ENCODE data around the gene LGR4. TPM values are rescaled to one million over a fixed set of nuclear protein-coding genes. Genes with fewer than 3 reads are reported as not detected.

The LGR4 gene
- total RNA-seq, 1 donor from 2014 or later = 13.0 TPM

DNA sequence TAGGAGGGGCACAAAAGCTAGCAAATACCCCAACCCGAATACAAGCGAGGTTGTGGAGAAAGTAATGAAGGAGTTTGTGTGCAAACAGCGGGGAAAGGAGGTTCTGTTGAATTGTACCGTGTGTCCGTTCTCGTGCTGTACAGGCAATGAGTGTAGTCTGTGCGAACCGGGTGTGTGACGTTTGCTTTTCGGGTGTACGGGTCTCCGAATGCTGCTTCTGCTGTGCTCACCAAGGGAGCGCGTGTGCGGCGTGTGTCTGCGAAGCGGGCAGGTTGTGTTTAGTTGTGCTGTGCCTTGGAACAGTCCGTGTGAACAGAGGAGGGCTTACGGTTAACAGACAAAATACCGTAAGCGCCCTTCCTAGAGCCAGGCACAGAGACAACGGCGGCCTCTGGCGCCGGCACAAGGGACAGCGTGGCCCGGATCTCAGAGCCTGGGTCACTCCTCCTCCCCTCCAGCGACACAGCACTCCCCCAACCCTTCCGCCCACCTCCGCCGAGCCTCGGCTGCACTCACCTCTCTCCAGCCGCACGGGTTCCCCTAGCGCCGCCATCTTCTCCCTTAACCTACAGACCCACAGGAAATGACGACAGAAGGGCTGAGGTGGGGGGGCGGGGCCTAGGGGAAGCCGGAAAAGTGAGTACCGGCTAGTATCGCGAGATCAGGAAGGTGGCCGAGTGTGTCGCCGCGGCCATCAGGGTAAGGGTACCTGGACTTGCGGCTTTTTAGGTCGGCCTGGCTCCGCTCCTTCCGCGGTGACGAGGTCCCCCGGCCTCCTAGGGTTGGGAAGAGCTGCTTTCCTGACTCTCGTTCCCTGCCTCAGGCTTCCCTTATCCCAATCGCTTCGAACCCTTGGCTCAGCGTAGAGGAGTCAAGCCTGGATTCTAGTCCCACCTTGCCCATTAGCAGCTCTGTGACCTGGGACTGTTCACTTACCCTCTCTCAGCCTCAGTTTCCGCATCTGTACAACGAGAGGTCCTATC lies 33.9 kb upstream of the LGR4 start, which contains the start of gene LIN7C:
Gene LIN7C (minus strand): TSS at position 570 of the 983 bp plus-strand sequence. CDS start 17 bp downstream, at position 553.
- DNase-seq = peak; percentile 96
- intact Hi-C loops (cut with micrococcal nuclease) = no loop called here
- no peaks in the 10 kb centered on the region for H3K9me3 ChIP-seq (replicated peaks)
- peaks cover 8% of the 10 kb centered on the region for H3K36me3 ChIP-seq
- TF ChIP-seq, protein P1, sequence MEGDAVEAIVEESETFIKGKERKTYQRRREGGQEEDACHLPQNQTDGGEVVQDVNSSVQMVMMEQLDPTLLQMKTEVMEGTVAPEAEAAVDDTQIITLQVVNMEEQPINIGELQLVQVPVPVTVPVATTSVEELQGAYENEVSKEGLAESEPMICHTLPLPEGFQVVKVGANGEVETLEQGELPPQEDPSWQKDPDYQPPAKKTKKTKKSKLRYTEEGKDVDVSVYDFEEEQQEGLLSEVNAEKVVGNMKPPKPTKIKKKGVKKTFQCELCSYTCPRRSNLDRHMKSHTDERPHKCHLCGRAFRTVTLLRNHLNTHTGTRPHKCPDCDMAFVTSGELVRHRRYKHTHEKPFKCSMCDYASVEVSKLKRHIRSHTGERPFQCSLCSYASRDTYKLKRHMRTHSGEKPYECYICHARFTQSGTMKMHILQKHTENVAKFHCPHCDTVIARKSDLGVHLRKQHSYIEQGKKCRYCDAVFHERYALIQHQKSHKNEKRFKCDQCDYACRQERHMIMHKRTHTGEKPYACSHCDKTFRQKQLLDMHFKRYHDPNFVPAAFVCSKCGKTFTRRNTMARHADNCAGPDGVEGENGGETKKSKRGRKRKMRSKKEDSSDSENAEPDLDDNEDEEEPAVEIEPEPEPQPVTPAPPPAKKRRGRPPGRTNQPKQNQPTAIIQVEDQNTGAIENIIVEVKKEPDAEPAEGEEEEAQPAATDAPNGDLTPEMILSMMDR (IDR thresholded peaks at IDR 0.05; ENCODE audit: borderline replicate concordance) = peak; percentile 22
- peaks cover 80% of the 10 kb centered on the region for H3K4me1 ChIP-seq
- H3K27ac ChIP-seq (replicated peaks) = peak within 1 kb of the TSS; percentile 94
- H3K27me3 ChIP-seq (ENCODE audit: low read depth) = no peaks in the 10 kb centered on the region
- peak within 1 kb of the TSS; percentile 92 for H3K4me3 ChIP-seq

- no peak for DNase-seq
Observed at GRCh38 chr11:27505781-27506180, 33.2 kb upstream of the LGR4 start.

GRCh38 chr11:27504205-27504604 lies 31.6 kb upstream of the LGR4 start:
- TF ChIP-seq, protein P1 (IDR thresholded peaks at IDR 0.05; ENCODE audit: borderline replicate concordance) = no peak
- DNase-seq = no peak
- no peak overlapping the region for H3K27ac ChIP-seq (replicated peaks)
- no peaks in the 10 kb centered on the region for H3K27me3 ChIP-seq (ENCODE audit: low read depth)
- H3K4me1 ChIP-seq = peaks cover 71% of the 10 kb centered on the region
- peaks cover 31% of the 10 kb centered on the region for H3K36me3 ChIP-seq
- H3K4me3 ChIP-seq = no peak overlapping the region
- intact Hi-C loops (cut with micrococcal nuclease) = no loop called here
- no peaks in the 10 kb centered on the region for H3K9me3 ChIP-seq (replicated peaks)

More at GRCh38 chr11:27505781-27506180, 33.2 kb upstream of the LGR4 start:
- H3K4me3 ChIP-seq = peak overlapping the region; percentile 92
- H3K4me1 ChIP-seq = peaks cover 73% of the 10 kb centered on the region
- H3K9me3 ChIP-seq (replicated peaks) = no peaks in the 10 kb centered on the region
- H3K27me3 ChIP-seq (ENCODE audit: low read depth) = no peaks in the 10 kb centered on the region
- H3K27ac ChIP-seq (replicated peaks) = peak overlapping the region; percentile 94
- intact Hi-C loops (cut with micrococcal nuclease) = no loop called here
- peaks cover 15% of the 10 kb centered on the region for H3K36me3 ChIP-seq
- TF ChIP-seq, protein P1 (IDR thresholded peaks at IDR 0.05; ENCODE audit: borderline replicate concordance) = no peak

- Histone ChIP-seq H3K27me3 (ENCODE audit: low read depth) (no peaks in the 10 kb centered on the region), H3K4me1 (peaks cover 68% of the 10 kb centered on the region), H3K4me3 (no peak overlapping the region), H3K9me3 (replicated peaks) (no peaks in the 10 kb centered on the region), H3K27ac (replicated peaks) (no peak overlapping the region), H3K36me3 (peaks cover 45% of the 10 kb centered on the region)
- intact Hi-C loops (cut with micrococcal nuclease) = no loop called here
- TF ChIP-seq, protein P1 (IDR thresholded peaks at IDR 0.05; ENCODE audit: borderline replicate concordance) = no peak
- DNase-seq = no peak
Observed at GRCh38 chr11:27501100-27501499, 28.5 kb upstream of the LGR4 start.

GRCh38 chr11:27497911-27498310 lies 25.3 kb upstream of the LGR4 start:
- TF ChIP-seq, protein P1 (IDR thresholded peaks at IDR 0.05; ENCODE audit: borderline replicate concordance) = no peak
- intact Hi-C loops (cut with micrococcal nuclease) = no loop called here
- Histone ChIP-seq H3K27ac (replicated peaks) (no peak overlapping the region), H3K36me3 (peaks cover 51% of the 10 kb centered on the region), H3K4me1 (peaks cover 46% of the 10 kb centered on the region), H3K9me3 (replicated peaks) (no peaks in the 10 kb centered on the region), H3K27me3 (ENCODE audit: low read depth) (no peaks in the 10 kb centered on the region), H3K4me3 (no peak overlapping the region)
- DNase-seq = no peak
